Vagina (tissue), 2 donors: ENCODE data around the gene GLUL.

ENCODE experiments used
- CTCF ChIP-seq, 3 experiments: fragments of 450-650 bp in 2 of 3; fragments of 200-600 bp in 1 of 3; sonication (generic) in 1 of 3; IDR thresholded peaks; one replicate each; pipeline ENCODE4 v1.5.1; 2017 to 2019; ENCODE audit warnings: antibody characterized with exemption in 3 of 3, mild to moderate bottlenecking in 2 of 3, moderate library complexity in 2 of 3
- POLR2A ChIP-seq, 2 donors: fragments of 450-650 bp; IDR thresholded peaks; one replicate each; pipeline ENCODE4 v1.6.1; 2017; ENCODE audit warnings: antibody characterized with exemption in 2 of 2, mild to moderate bottlenecking in 2 of 2, moderate library complexity in 2 of 2
- POLR2AphosphoS5 ChIP-seq, 2 donors: sonication (generic); formaldehyde crosslinking; IDR thresholded peaks; one replicate each; pipeline ENCODE4 v1.9.0; 2017; ENCODE audit warnings: antibody characterized with exemption in 2 of 2, mild to moderate bottlenecking in 2 of 2, low read depth in 1 of 2; ENCODE audit not compliant: insufficient read depth in 1 of 2

GRCh38 chr1:182408435-182409075 is 17.0 kb upstream of the GLUL start:
- TF ChIP-seq CTCF (IDR thresholded peaks at IDR 0.05) (no peak), POLR2AphosphoS5 (IDR thresholded peaks at IDR 0.05; ENCODE audit: insufficient read depth in 1 of 2, low read depth in 1 of 2) (no peak), POLR2A (IDR thresholded peaks at IDR 0.05) (no peak)
